SK-N-MC (cell line): ENCODE data around the gene ADK.
"Not testable (repeated sequence)": the region's sequence is repeated elsewhere in the genome, so short reads cannot be mapped to it uniquely, and the experiment has no call there.

Source experiments
- EZH2 ChIP-seq: fragments of 200-600 bp; sonication (generic); IDR thresholded peaks from one replicate; pipeline ENCODE4 v1.6.1; 2017; ENCODE audit warnings: antibody characterized with exemption
- POLR2AphosphoS5 ChIP-seq: IDR thresholded peaks from 2 replicates; pipeline ENCODE4 v1.6.1; 2012; ENCODE audit warnings: mild to moderate bottlenecking, low read depth, low read length, borderline replicate concordance

GRCh38 chr10:74353021-74353420 is 202.0 kb downstream of the ADK start:
- not testable (repeated sequence) for TF ChIP-seq EZH2, POLR2AphosphoS5
